GM21737 (cell line): ENCODE results near the gene TLR6.
"Not testable (repeated sequence)": the region's sequence is repeated elsewhere in the genome, so short reads cannot be mapped to it uniquely, and the experiment has no call there.

Experiments used
- ATAC-seq: cut with Tn5 transposase; IDR thresholded peaks from one replicate; pipeline ENCODE4 v1.9.1; 2021; ENCODE audit warnings: mild to moderate bottlenecking, moderate library complexity; ENCODE audit not compliant: unreplicated experiment

Gene TLR6

GRCh38 chr4:38823766-38824165 lies 32.9 kb downstream of the TLR6 start:
- no peak for ATAC-seq

GRCh38 chr4:38822748-38823303 lies 33.8 kb downstream of the TLR6 start:
- no peak for ATAC-seq

- ATAC-seq: no peak
Observed at GRCh38 chr4:38821739-38822138, 34.9 kb downstream of the TLR6 start.

GRCh38 chr4:38820329-38821061 lies 36.1 kb downstream of the TLR6 start:
- peak; percentile 48 for ATAC-seq

- no peak for ATAC-seq
Observed at GRCh38 chr4:38819569-38819968, 37.0 kb downstream of the TLR6 start.

GRCh38 chr4:38818441-38818976 lies 38.1 kb downstream of the TLR6 start:
- ATAC-seq: peak; percentile 56

- ATAC-seq: no peak
Observed at GRCh38 chr4:38815885-38816782, 40.5 kb downstream of the TLR6 start.

GRCh38 chr4:38814386-38814785 lies 42.2 kb downstream of the TLR6 start:
- no peak for ATAC-seq

GRCh38 chr4:38811297-38811696 lies 45.3 kb downstream of the TLR6 start:
- no peak for ATAC-seq

- ATAC-seq: not testable (repeated sequence)
Observed at GRCh38 chr4:38807462-38807861, 49.2 kb downstream of the TLR6 start.

- not testable (repeated sequence) for ATAC-seq
Observed at GRCh38 chr4:38806251-38806650, 50.4 kb downstream of the TLR6 start.

- peak; percentile 70 for ATAC-seq
Observed at GRCh38 chr4:38805530-38806145, 51.0 kb downstream of the TLR6 start.

- peak; percentile 31 for ATAC-seq
Observed at GRCh38 chr4:38804654-38805295, 51.8 kb downstream of the TLR6 start, which contains the start of gene TLR1. TSS of gene TLR1 (minus strand) at chr4:38804791. CDS start at chr4:38798831, 5,960 bp downstream.

GRCh38 chr4:38803833-38804653 lies 52.6 kb downstream of the TLR6 start:
- ATAC-seq: peak; percentile 45

- ATAC-seq: no peak
Observed at GRCh38 chr4:38802561-38803355, 53.9 kb downstream of the TLR6 start.

GRCh38 chr4:38800961-38801450 lies 55.6 kb downstream of the TLR6 start:
- ATAC-seq: no peak

GRCh38 chr4:38800366-38800765 lies 56.3 kb downstream of the TLR6 start:
- ATAC-seq: no peak

- ATAC-seq: no peak
Observed at GRCh38 chr4:38795087-38795486, 61.5 kb downstream of the TLR6 start.
